GM23338 (cell line): Measurements from ENCODE around the gene MAP2K1. TPM values are rescaled to one million over a fixed set of nuclear protein-coding genes. Genes with fewer than 3 reads are reported as not detected.

Experiments used
- ATAC-seq: fragments of 200-7000 bp; cut with Tn5 transposase; 3 replicates; pipeline ENCODE4 v1.9.1; 2020
- DNase-seq: peaks from one replicate; pipeline ENCODE4 v3.0.0-alpha.2; 2015; ENCODE audit warnings: low spot score
- H2AFZ ChIP-seq: fragments of 200-600 bp; sonication (generic); 2 replicates; pipeline ENCODE4 v1.8.0; 2016; ENCODE audit warnings: antibody characterized with exemption, mild to moderate bottlenecking, moderate library complexity
- H3F3A ChIP-seq: fragments of 200-600 bp; sonication (generic); replicated peaks from 2 replicates; pipeline ENCODE4 v1.8.0; 2017; ENCODE audit warnings: antibody characterized with exemption, mixed run types, low read depth
- H3K27ac ChIP-seq: fragments of 200-600 bp; sonication (generic); 2 replicates; pipeline ENCODE4 v1.6.1; 2016; ENCODE audit warnings: low read depth
- H3K27me3 ChIP-seq: fragments of 200-600 bp; sonication (generic); 2 replicates; pipeline ENCODE4 v1.8.0; 2016; ENCODE audit warnings: mild to moderate bottlenecking, mixed run types, moderate library complexity; ENCODE audit not compliant: insufficient read depth
- H3K36me3 ChIP-seq: fragments of 200-600 bp; sonication (generic); 2 replicates; pipeline ENCODE4 v1.8.0; 2016; ENCODE audit warnings: mild to moderate bottlenecking; ENCODE audit not compliant: insufficient read depth
- H3K4me1 ChIP-seq: fragments of 200-600 bp; sonication (generic); 2 replicates; pipeline ENCODE4 v1.8.0; 2016; ENCODE audit warnings: mild to moderate bottlenecking, moderate library complexity; ENCODE audit not compliant: insufficient read depth
- H3K4me2 ChIP-seq: fragments of 200-600 bp; sonication (generic); 2 replicates; pipeline ENCODE4 v1.7.1; 2017; ENCODE audit warnings: mixed run types
- H3K4me3 ChIP-seq: fragments of 200-600 bp; sonication (generic); 2 replicates; pipeline ENCODE4 v1.6.1; 2016; ENCODE audit warnings: mixed run types
- H3K79me2 ChIP-seq: fragments of 200-600 bp; sonication (generic); replicated peaks from 2 replicates; pipeline ENCODE4 v1.8.0; 2017; ENCODE audit warnings: mild to moderate bottlenecking; ENCODE audit not compliant: insufficient read depth
- H3K9me2 ChIP-seq: fragments of 200-600 bp; sonication (generic); 2 replicates; pipeline ENCODE4 v1.8.0; 2017; ENCODE audit not compliant: insufficient read depth
- H4K20me1 ChIP-seq: fragments of 200-600 bp; sonication (generic); replicated peaks from 2 replicates; pipeline ENCODE4 v1.8.0; 2017; ENCODE audit warnings: mild to moderate bottlenecking; ENCODE audit not compliant: insufficient read depth
- H3K27ac Mint-ChIP-seq: 2 replicates; pipeline ENCODE4 v1.8.0; 2020; ENCODE audit warnings: inconsistent platforms, mild to moderate bottlenecking, moderate library complexity, mixed read lengths
- H3K27me3 Mint-ChIP-seq: 3 replicates; pipeline ENCODE4 v1.8.0; 2022; ENCODE audit warnings: low read depth, mild to moderate bottlenecking, moderate library complexity, mixed read lengths, inconsistent platforms; ENCODE audit not compliant: insufficient read depth, poor library complexity
- H3K36me3 Mint-ChIP-seq: 3 replicates; pipeline ENCODE4 v1.8.0; 2021; ENCODE audit warnings: low read depth, mild to moderate bottlenecking, inconsistent platforms, moderate library complexity, mixed read lengths
- H3K4me1 Mint-ChIP-seq: 3 replicates; pipeline ENCODE4 v1.8.0; 2020; ENCODE audit warnings: mild to moderate bottlenecking, inconsistent platforms, mixed read lengths
- H3K4me3 Mint-ChIP-seq: 3 replicates; pipeline ENCODE4 v1.8.0; 2021; ENCODE audit warnings: moderate library complexity, mild to moderate bottlenecking, inconsistent platforms, mixed read lengths
- H3K9me3 Mint-ChIP-seq: 3 replicates; pipeline ENCODE4 v1.8.0; 2020; ENCODE audit warnings: moderate library complexity, mild to moderate bottlenecking, inconsistent platforms, mixed read lengths
- CREB1 ChIP-seq: fragments of 250-450 bp; sonication (Bioruptor Pico); IDR thresholded peaks from 2 replicates; pipeline ENCODE4 v1.5.0; 2020; ENCODE audit warnings: low read depth, mild to moderate bottlenecking, moderate library complexity
- ETS1 ChIP-seq: IDR thresholded peaks from 2 replicates; pipeline ENCODE4 v1.6.1; 2016; ENCODE audit warnings: antibody characterized with exemption
- EZH2 ChIP-seq: fragments of 200-600 bp; sonication (generic); IDR thresholded peaks from one replicate; pipeline ENCODE4 v1.8.0; 2017; ENCODE audit warnings: antibody characterized with exemption, mild to moderate bottlenecking, low read depth; ENCODE audit not compliant: unreplicated experiment
- EZH2phosphoT487 ChIP-seq: fragments of 200-600 bp; sonication (generic); IDR thresholded peaks from one replicate; pipeline ENCODE4 v1.8.1; 2018; ENCODE audit warnings: antibody characterized with exemption; ENCODE audit not compliant: unreplicated experiment
- JUNB ChIP-seq: IDR thresholded peaks from one replicate; pipeline ENCODE4 v1.6.1; 2016; ENCODE audit warnings: antibody characterized with exemption; ENCODE audit not compliant: unreplicated experiment
- NANOG ChIP-seq: IDR thresholded peaks from 2 replicates; pipeline ENCODE4 v1.6.1; 2016; ENCODE audit warnings: antibody characterized with exemption, borderline replicate concordance
- POLR2AphosphoS5 ChIP-seq: IDR thresholded peaks from 2 replicates; pipeline ENCODE4 v1.6.1; 2016; ENCODE audit warnings: antibody characterized with exemption, low read depth
- REST ChIP-seq: IDR thresholded peaks from one replicate; pipeline ENCODE4 v1.6.1; 2018; ENCODE audit warnings: antibody characterized with exemption; ENCODE audit not compliant: unreplicated experiment
- STAT1 ChIP-seq: IDR thresholded peaks from one replicate; pipeline ENCODE4 v1.6.1; 2016; ENCODE audit warnings: antibody characterized with exemption; ENCODE audit not compliant: unreplicated experiment
- ZNF114 ChIP-seq: fragments of 250-450 bp; sonication (Bioruptor Pico); IDR thresholded peaks from 2 replicates; pipeline ENCODE4 v1.5.0; 2020; ENCODE audit warnings: mild to moderate bottlenecking, moderate library complexity
- ZNF331 ChIP-seq: fragments of 250-450 bp; sonication (Bioruptor Pico); IDR thresholded peaks from 2 replicates; pipeline ENCODE4 v1.5.0; 2020; ENCODE audit warnings: low read depth, mild to moderate bottlenecking, moderate library complexity
- polyA plus RNA-seq: library from polyadenylated mRNA; unstranded; fragments of >200 nt; fragmentation: Nextera tagmentation; extraction: Ambion mirVana; gene quantifications from 2 replicates; pipeline ENCODE4 v1.2.1, GENCODE V29; 2016
- total RNA-seq: library from RNA; depleted of rRNA; stranded (reverse); fragments of >200 nt; shearing (Covaris generic); gene quantifications from 2 replicates; pipeline ENCODE4 v1.2.3, GENCODE V29; 2014
- TF ChIP-seq, protein P1 (sequence below), 2 experiments: fragments of 200-600 bp in 1 of 2; sonication (generic) in 1 of 2; conservative IDR thresholded peaks; 2 replicates each; pipeline versions ENCODE4 v1.5.1 to v1.6.1; 2016 to 2017; ENCODE audit warnings: antibody characterized with exemption in 2 of 2, low read depth in 2 of 2, mild to moderate bottlenecking in 2 of 2, moderate library complexity in 1 of 2
- TF ChIP-seq, protein P2 (sequence below): fragments of 250-450 bp; sonication (Bioruptor Pico); IDR thresholded peaks from 2 replicates; pipeline ENCODE4 v1.5.0; 2020; ENCODE audit warnings: mild to moderate bottlenecking, moderate library complexity

Gene MAP2K1
- total and polyA plus RNA-seq, 2 experiments from 2014 or later: 42.0 to 68.5 TPM

DNA sequence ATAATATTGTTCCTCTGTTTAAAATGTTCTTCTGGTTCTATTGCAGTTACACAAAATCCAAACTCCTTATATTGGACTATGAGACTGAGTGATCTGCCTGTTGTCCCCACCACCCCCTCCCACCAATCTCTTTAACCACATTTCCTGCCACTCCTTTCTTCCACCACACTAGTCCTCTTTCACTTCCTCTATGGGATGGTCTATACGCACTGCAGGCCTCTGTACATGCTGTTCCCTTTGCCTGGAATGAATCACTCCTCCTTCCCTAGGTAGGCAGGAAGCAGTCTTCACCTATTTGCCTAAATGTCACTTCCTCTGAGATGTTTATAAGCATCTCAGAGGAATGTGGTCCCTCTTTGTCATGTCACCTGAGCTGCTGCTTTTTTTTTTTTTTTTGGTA, 4.0 kb downstream of the MAP2K1 start:
- Mint-ChIP-seq H3K36me3 (peaks cover 25% of the 10 kb centered on the region), H3K4me1 (peaks cover 33% of the 10 kb centered on the region), H3K9me3 (no peaks in the 10 kb centered on the region), H3K27me3 (peaks cover 4% of the 10 kb centered on the region), H3K4me3 (no peak overlapping the region; the same call in 2 of the 3 replicates), H3K27ac (no peak overlapping the region)
- Histone ChIP-seq H3K27me3 (no peaks in the 10 kb centered on the region), H4K20me1 (peaks cover 41% of the 10 kb centered on the region), H3F3A (0 out of 2 replicates have a peak, but pooled peaks cover 6% of the 10 kb centered on the region), H3K79me2 (peaks cover 85% of the 10 kb centered on the region), H3K27ac (no peak overlapping the region), H2AFZ (no peak overlapping the region), H3K4me1 (peaks cover 7% of the 10 kb centered on the region), H3K4me3 (no peak overlapping the region), H3K4me2 (0 out of 2 replicates have a peak overlapping the region, but pooled peaks have one; percentile 5), H3K36me3 (0 out of 2 replicates have a peak, but pooled peaks cover under 1% of the 10 kb centered on the region), H3K9me2 (no peaks in the 10 kb centered on the region)
- no peak for ATAC-seq
- no peak for DNase-seq
- TF ChIP-seq ETS1 (no peak), EZH2phosphoT487 (no peak), ZNF331 (CRISPR knock-in tag) (no peak), CREB1 (no peak), ZNF114 (CRISPR knock-in tag) (no peak), JUNB (no peak), POLR2AphosphoS5 (no peak), EZH2 (no peak), STAT1 (no peak), NANOG (no peak), REST (no peak)
- TF ChIP-seq, protein P1, sequence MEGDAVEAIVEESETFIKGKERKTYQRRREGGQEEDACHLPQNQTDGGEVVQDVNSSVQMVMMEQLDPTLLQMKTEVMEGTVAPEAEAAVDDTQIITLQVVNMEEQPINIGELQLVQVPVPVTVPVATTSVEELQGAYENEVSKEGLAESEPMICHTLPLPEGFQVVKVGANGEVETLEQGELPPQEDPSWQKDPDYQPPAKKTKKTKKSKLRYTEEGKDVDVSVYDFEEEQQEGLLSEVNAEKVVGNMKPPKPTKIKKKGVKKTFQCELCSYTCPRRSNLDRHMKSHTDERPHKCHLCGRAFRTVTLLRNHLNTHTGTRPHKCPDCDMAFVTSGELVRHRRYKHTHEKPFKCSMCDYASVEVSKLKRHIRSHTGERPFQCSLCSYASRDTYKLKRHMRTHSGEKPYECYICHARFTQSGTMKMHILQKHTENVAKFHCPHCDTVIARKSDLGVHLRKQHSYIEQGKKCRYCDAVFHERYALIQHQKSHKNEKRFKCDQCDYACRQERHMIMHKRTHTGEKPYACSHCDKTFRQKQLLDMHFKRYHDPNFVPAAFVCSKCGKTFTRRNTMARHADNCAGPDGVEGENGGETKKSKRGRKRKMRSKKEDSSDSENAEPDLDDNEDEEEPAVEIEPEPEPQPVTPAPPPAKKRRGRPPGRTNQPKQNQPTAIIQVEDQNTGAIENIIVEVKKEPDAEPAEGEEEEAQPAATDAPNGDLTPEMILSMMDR (conservative IDR thresholded peaks at IDR 0.05; ENCODE audit: low read depth in 2 of 2): no peak
- TF ChIP-seq, protein P2, sequence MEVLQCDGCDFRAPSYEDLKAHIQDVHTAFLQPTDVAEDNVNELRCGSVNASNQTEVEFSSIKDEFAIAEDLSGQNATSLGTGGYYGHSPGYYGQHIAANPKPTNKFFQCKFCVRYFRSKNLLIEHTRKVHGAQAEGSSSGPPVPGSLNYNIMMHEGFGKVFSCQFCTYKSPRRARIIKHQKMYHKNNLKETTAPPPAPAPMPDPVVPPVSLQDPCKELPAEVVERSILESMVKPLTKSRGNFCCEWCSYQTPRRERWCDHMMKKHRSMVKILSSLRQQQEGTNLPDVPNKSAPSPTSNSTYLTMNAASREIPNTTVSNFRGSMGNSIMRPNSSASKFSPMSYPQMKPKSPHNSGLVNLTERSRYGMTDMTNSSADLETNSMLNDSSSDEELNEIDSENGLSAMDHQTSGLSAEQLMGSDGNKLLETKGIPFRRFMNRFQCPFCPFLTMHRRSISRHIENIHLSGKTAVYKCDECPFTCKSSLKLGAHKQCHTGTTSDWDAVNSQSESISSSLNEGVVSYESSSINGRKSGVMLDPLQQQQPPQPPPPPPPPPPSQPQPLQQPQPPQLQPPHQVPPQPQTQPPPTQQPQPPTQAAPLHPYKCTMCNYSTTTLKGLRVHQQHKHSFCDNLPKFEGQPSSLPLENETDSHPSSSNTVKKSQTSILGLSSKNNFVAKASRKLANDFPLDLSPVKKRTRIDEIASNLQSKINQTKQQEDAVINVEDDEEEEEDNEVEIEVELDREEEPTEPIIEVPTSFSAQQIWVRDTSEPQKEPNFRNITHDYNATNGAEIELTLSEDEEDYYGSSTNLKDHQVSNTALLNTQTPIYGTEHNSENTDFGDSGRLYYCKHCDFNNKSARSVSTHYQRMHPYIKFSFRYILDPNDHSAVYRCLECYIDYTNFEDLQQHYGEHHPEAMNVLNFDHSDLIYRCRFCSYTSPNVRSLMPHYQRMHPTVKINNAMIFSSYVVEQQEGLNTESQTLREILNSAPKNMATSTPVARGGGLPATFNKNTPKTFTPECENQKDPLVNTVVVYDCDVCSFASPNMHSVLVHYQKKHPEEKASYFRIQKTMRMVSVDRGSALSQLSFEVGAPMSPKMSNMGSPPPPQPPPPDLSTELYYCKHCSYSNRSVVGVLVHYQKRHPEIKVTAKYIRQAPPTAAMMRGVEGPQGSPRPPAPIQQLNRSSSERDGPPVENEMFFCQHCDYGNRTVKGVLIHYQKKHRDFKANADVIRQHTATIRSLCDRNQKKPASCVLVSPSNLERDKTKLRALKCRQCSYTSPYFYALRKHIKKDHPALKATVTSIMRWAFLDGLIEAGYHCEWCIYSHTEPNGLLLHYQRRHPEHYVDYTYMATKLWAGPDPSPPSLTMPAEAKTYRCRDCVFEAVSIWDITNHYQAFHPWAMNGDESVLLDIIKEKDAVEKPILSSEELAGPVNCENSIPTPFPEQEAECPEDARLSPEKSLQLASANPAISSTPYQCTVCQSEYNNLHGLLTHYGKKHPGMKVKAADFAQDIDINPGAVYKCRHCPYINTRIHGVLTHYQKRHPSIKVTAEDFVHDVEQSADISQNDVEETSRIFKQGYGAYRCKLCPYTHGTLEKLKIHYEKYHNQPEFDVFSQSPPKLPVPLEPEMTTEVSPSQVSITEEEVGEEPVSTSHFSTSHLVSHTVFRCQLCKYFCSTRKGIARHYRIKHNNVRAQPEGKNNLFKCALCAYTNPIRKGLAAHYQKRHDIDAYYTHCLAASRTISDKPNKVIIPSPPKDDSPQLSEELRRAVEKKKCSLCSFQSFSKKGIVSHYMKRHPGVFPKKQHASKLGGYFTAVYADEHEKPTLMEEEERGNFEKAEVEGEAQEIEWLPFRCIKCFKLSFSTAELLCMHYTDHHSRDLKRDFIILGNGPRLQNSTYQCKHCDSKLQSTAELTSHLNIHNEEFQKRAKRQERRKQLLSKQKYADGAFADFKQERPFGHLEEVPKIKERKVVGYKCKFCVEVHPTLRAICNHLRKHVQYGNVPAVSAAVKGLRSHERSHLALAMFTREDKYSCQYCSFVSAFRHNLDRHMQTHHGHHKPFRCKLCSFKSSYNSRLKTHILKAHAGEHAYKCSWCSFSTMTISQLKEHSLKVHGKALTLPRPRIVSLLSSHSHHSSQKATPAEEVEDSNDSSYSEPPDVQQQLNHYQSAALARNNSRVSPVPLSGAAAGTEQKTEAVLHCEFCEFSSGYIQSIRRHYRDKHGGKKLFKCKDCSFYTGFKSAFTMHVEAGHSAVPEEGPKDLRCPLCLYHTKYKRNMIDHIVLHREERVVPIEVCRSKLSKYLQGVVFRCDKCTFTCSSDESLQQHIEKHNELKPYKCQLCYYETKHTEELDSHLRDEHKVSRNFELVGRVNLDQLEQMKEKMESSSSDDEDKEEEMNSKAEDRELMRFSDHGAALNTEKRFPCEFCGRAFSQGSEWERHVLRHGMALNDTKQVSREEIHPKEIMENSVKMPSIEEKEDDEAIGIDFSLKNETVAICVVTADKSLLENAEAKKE (CRISPR knock-in tag): no peak
